GM12873 (cell line): Measurements from ENCODE around the gene PRICKLE2.

Source experiments
- CTCF ChIP-seq: IDR thresholded peaks from 2 replicates; pipeline ENCODE4 v1.5.1; 2012; ENCODE audit warnings: low read depth, mild to moderate bottlenecking, moderate library complexity, low read length, control low read depth; ENCODE audit not compliant: insufficient read depth; ENCODE audit errors: missing control alignments

Gene PRICKLE2

GRCh38 chr3:64195789-64196188 lies 29.5 kb downstream of the PRICKLE2 start:
- no peak for TF ChIP-seq CTCF

GRCh38 chr3:64191822-64192221 lies 33.4 kb downstream of the PRICKLE2 start:
- TF ChIP-seq CTCF: no peak

- TF ChIP-seq CTCF: no peak
Measured at GRCh38 chr3:64190517-64191515, 34.5 kb downstream of the PRICKLE2 start.

- TF ChIP-seq CTCF: no peak
Measured at GRCh38 chr3:64188810-64189560, 36.3 kb downstream of the PRICKLE2 start.

GRCh38 chr3:64187065-64187959 lies 38.0 kb downstream of the PRICKLE2 start:
- TF ChIP-seq CTCF: no peak

GRCh38 chr3:64186667-64187064 lies 38.6 kb downstream of the PRICKLE2 start:
- no peak for TF ChIP-seq CTCF

GRCh38 chr3:64185436-64185835 lies 39.8 kb downstream of the PRICKLE2 start:
- no peak for TF ChIP-seq CTCF
